22Rv1 (cell line): ENCODE data around the gene ZNF224.

ENCODE experiments used
- H3K27ac ChIP-seq: fragments of 450-650 bp; 2 replicates; pipeline ENCODE4 v1.5.1; 2017
- ZFX ChIP-seq: fragments of 450-650 bp; IDR thresholded peaks from 2 replicates; pipeline ENCODE4 v1.6.1; 2017; ENCODE audit warnings: antibody characterized with exemption, borderline replicate concordance
- TF ChIP-seq, protein P1 (sequence below): fragments of 450-650 bp; IDR thresholded peaks from 2 replicates; pipeline ENCODE4 v1.5.1; 2017; ENCODE audit warnings: mild to moderate bottlenecking

ZNF224 gene

DNA sequence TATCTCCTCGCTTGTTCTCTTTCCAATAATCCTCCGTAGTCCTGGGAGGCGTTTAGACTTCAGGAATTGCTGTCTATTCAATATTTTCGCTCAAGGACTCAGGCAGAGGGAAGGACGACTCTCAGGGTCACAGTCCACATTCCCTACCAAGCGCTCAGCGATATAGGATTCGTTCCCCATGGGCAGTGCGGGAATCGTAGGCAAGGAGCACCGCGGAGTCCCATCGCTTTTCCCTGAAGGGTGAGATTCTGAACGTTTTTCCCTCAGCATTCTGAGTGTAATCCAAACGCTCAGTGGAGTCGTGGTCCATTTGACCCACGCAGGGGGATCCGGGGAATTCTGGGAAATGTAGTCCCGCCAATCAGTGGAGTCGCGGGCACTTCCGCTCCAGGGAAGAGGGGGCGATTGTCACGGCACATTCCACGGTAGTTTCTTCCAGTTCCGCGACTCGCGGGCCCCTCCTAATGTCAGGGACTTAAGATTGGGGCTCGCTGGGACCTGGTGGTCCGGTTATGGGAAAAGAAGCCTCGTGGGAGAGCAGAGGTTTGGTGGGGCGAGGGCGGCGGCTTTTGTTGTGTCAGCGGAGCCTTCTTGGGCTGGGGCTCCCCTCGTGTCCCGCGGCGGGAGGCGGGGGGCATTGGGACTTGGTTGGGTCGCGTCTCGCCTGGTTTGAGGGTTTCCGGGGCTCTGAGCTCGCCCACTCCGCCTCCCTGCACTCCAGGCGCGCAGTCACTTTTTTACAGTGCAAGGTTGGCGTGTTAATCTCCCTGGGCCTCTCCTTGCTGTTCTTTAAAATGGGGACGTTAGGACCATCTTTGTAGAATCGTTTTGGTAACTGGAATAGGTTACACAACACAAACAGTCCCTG is 47.3 kb downstream of the ZNF224 start, which contains the start of gene ZNF234:
TSS of gene ZNF234 (plus strand) at position 364 of the 868 bp plus-strand sequence. CDS start 3,079 bp downstream, outside the sequence.
- TF ChIP-seq, protein P1, sequence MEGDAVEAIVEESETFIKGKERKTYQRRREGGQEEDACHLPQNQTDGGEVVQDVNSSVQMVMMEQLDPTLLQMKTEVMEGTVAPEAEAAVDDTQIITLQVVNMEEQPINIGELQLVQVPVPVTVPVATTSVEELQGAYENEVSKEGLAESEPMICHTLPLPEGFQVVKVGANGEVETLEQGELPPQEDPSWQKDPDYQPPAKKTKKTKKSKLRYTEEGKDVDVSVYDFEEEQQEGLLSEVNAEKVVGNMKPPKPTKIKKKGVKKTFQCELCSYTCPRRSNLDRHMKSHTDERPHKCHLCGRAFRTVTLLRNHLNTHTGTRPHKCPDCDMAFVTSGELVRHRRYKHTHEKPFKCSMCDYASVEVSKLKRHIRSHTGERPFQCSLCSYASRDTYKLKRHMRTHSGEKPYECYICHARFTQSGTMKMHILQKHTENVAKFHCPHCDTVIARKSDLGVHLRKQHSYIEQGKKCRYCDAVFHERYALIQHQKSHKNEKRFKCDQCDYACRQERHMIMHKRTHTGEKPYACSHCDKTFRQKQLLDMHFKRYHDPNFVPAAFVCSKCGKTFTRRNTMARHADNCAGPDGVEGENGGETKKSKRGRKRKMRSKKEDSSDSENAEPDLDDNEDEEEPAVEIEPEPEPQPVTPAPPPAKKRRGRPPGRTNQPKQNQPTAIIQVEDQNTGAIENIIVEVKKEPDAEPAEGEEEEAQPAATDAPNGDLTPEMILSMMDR = 0 out of 2 replicates have a peak, but pooled peaks have one; percentile 4
- no peak for TF ChIP-seq ZFX
- peak within 1 kb of the TSS; percentile 47 for H3K27ac ChIP-seq

DNA sequence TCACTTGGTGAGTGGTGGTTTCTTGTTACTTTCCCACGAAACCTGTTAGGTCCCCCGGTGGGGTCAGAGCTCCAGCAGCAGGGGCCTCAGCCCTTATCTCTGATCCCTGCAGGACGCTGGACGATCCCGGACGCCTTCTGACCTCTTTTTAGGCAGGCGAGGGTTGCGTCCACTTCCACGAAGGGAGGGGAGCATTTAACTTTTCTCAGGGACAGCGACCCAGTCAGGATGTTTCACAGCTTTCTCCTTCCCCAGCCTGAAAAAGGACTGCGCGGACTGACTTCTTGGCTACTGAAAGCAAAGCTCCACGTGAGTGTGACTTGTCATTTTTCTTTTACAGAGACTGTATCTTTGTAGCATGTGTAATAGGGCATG is 47.9 kb downstream of the ZNF224 start:
- H3K27ac ChIP-seq = peak overlapping the region; percentile 47
- no peak for TF ChIP-seq ZFX
- TF ChIP-seq, protein P1 = no peak

DNA sequence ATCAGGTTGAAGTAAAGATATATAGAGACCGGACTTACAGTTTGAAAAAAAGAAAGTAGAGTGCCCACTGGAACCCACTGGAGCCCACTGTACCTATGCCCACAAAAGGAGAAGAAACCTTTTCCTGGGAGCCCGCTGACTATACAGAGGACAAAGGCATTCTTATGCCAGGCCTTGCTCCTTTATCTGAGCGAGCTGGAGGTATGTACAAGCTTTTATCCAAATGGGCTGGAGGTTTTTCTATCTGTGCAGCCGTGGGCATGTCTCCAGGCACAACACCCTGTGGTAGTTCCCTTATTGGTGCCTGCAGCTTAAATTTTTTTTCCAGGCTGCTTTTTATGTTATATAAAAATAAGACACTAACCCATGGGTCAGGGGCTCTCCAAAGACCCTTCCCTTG is 55.6 kb downstream of the ZNF224 start:
- no peak for TF ChIP-seq ZFX
- TF ChIP-seq, protein P1 = no peak
- H3K27ac ChIP-seq = no peak overlapping the region

DNA sequence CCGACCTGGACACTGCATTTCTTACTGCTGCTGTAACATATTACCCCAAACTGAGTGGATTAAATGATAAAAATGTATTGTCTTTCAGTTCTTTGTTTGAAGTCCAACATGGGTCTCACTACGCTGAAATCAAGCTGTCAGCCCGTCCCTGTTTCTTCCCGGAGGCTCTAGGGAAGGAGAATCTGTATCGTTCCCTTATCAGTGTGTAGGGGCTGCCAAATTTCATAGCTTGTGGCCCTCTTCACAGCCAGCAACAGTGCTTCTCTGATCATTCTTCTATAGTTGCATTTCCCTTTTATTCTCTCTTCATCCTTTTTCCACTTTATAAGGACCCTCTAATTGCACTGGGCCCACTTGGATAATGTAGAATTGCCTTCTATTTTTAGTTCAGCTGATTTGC is 57.3 kb downstream of the ZNF224 start:
- TF ChIP-seq, protein P1 = no peak
- TF ChIP-seq ZFX = no peak
- H3K27ac ChIP-seq = no peak overlapping the region

DNA sequence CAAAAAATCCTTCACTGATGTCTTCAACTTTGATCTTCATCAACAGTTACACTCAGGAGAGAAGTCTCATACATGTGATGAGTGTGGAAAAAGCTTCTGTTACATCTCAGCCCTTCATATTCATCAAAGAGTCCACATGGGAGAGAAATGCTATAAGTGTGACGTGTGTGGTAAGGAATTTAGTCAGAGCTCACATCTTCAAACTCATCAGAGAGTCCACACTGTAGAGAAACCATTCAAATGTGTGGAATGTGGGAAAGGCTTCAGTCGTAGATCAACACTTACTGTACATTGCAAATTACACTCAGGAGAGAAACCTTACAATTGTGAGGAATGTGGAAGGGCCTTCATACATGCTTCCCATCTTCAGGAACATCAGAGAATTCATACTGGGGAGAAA is 62.3 kb downstream of the ZNF224 start:
- TF ChIP-seq, protein P1 = no peak
- TF ChIP-seq ZFX = no peak
- H3K27ac ChIP-seq = no peak overlapping the region
